Stimulated activated CD8-positive, alpha-beta memory T cell treated with anti-CD3 and anti-CD28 coated beads, Interleukin-12 subunit alpha, Interleukin-12 subunit beta, amount 100 ng/mL, for 4 hours (primary cell): ENCODE measurements around the gene TK1.
"Not testable (repeated sequence)": the region's sequence is repeated elsewhere in the genome, so short reads cannot be mapped to it uniquely, and the experiment has no call there.

ENCODE experiments used
- DNase-seq: peaks from one replicate; pipeline ENCODE4 v3.0.0-alpha.2; 2020; ENCODE audit warnings: low read depth

Gene TK1

DNA sequence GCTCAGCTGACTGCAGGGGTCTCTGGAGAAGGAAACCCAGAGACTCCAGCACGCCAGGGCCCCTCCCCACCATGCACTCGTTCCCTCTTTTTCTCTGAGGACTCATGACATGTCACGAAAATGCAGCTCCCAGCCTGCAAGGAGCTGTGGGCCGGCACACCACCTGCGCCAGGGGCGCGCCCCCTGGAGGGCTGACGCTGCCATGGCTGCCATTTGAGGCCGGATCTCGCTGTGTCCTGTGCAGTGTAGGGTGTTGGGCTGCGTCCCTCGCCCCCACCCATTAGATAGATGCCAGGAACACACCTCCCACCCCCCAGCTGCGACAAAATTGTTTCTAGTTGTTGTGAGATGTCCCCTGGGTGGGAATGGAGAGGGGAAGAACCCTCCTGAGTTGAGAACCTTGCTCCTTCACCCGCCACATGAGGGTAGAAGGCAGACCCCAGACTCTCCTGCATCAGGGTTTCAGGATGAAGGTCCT, 10.3 kb downstream of the TK1 start:
- DNase-seq: peak; percentile 58

DNA sequence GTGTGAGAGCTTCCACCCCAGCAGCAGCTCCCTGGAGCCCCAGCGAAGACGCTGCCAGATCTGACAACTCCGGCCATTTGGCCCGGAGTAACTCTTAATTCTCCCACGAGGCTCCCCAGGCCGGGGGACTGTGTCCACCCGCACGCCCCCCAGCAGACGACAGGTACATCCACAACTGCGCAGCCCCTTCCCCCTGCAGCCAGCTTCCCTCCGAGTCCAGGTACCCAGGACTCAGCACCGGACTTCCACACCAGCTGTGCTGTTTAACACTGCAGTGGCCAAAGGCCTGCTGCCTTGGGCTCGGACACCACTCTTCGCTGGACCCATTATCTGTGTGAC, 11.2 kb downstream of the TK1 start:
- no peak for DNase-seq

DNA sequence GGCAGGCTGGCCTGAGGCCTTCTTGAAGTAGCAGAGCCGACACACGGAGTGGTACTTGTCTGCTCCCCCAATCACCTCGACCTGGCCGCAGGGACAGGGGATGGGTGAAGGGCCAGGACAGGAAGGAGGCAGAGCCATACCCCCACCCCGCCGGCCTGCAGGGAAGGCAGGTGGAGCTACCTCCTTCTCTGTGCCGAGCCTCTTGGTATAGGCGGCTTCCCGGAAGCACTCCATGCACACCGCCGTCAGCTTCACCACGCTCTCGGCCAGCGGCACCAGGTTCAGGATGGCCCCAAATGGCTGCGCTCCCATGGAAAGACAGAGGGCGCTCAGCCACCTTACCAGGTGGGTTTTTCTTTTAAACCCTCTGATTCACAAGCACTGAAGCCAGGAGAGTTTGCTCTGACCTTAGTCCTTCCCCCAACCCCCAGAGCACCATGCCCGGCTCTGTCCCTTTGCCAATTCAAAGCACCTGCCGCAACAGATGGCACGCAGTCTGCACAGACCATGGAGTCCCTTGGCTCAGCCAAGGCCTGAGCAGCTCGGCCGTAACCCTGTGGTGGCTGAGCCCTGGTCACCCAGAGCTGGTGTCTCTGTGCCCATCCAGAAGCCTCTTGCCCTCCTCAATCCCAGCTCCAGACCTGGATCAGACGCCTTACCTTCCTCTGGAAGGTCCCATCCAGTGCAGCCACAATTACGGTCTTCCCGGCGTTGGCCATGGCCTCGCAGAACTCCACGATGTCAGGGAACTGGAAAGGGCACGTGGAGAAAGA, 11.8 kb downstream of the TK1 start:
- no peak for DNase-seq

DNA sequence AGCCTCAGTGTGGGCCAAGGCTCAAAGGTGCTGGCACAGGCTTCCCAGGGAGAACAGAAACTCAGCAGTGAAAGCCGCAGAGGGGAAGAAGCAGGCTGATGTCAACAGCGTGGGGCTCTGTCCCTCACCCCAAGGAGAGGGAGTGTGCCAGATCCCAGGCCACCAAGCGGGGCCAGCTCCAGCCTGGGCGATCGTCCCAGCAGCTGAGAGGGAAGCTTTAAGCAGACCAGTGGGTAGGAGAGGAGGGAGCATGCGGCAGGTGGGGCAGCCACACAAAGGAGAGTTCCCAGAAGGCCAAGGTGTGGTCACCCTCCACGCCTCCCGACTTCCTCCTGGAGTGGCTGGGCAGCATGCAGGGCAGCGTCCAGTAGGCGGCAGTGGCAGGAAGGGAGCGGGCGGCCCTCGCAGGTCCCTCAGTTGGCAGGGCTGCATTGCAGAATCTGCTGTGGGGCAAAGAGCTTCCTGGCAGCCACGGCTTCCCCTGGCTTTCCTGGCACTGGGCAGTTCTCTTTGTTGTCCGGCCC, 12.4 kb downstream of the TK1 start:
- DNase-seq: no peak

DNA sequence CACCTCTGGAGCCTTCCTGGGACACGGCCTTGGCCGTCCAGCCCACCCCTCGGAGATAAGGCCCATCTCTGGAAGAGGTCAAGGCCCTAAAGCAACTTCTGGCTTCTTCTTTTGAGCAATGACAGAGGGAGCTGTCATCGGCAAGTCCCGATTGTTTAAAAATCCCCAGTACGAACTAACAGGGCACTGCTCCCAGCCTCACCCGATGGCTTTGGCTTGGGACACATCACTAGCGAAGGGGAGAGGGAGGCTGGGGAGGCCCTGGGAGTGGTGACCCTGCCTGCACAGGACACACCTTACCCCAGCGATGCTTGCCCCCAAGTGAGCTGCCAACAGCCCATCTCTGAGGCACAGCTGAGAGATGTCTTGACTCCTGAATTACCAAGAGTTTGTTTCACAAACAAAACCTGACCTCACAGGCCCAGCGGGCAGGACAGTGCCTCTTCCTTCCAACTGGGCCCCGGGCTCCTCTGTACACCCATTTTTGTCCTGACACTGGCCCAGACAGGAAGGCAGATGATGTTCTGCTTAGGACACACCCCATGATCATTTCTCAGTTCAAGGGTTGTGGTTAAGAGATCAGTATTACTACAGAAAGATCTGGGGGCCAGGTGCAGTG, 13.6 kb downstream of the TK1 start:
- DNase-seq: no peak

DNA sequence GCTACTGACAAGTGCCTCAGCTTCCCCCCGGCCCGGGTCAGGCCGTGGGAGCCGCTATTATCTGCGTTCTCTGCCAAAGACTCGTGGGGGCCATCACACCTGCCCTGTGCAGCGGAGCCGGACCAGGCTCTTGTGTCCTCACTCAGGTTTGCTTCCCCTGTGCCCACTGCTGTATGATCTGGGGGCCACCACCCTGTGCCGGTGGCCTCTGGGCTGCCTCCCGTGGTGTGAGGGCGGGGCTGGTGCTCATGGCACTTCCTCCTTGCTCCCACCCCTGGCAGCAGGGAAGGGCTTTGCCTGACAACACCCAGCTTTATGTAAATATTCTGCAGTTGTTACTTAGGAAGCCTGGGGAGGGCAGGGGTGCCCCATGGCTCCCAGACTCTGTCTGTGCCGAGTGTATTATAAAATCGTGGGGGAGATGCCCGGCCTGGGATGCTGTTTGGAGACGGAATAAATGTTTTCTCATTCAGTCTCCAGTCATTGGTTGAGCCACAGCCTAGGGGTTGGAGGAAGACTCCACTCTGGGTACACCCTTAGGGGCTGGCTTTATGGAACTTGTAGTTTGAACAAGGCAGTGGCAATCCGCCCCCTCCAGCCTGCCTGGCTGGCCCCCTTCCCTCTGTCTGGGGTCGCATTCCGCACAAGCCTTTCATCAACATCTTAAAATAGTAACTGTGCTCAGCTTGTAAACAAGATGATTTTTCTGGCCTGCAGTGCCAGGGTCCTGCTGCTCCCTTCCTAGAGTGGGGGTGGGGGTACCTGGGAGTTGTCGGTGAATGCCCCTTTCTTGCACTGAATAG, 14.4 kb downstream of the TK1 start:
- no peak for DNase-seq

DNA sequence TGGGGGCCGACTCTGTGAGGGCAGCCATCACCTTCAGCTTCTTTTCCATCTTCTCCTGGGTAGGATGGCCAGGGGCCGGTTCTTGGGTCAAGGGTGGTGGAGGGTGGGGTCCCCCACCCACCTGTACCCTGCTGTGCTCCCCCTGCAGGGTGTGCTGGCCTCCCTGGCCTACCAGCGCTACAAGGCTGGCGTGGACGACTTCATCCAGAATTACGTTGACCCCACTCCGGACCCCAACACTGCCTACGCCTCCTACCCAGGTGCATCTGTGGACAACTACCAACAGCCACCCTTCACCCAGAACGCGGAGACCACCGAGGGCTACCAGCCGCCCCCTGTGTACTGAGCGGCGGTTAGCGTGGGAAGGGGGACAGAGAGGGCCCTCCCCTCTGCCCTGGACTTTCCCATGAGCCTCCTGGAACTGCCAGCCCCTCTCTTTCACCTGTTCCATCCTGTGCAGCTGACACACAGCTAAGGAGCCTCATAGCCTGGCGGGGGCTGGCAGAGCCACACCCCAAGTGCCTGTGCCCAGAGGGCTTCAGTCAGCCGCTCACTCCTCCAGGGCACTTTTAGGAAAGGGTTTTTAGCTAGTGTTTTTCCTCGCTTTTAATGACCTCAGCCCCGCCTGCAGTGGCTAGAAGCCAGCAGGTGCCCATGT, 15.1 kb downstream of the TK1 start:
- DNase-seq: not testable (repeated sequence)

DNA sequence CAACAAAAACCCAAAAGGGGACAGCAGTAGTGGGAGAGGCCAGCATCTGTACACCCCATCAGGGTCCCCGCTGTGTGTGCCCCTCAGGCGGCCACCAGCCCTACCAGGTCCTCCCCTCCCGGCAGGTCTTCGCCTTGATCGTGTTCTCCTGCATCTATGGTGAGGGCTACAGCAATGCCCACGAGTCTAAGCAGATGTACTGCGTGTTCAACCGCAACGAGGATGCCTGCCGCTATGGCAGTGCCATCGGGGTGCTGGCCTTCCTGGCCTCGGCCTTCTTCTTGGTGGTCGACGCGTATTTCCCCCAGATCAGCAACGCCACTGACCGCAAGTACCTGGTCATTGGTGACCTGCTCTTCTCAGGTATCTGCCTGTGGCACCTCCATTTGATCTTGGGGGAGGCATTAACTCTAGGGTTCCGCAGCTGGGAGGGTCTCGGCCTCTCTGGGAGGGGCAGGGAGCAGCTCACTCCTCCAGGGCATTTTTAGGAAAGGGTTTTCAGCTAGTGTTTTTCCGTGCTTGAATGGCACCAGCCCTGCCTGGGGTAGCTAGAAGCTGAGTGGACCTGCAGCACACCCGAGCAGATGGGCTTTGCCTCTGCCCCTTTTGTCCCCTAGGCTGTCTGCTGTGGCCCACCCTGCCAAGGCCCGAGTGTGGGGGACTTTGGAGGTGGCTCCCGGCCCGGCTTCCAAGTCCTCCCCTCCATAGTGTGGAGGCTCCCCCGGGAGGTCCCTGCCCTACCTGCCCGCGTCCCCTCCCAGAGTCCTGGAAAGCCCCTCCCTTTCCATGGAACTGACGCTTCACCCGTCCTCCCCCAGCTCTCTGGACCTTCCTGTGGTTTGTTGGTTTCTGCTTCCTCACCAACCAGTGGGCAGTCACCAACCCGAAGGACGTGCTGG, 15.9 kb downstream of the TK1 start:
- DNase-seq: no peak

DNA sequence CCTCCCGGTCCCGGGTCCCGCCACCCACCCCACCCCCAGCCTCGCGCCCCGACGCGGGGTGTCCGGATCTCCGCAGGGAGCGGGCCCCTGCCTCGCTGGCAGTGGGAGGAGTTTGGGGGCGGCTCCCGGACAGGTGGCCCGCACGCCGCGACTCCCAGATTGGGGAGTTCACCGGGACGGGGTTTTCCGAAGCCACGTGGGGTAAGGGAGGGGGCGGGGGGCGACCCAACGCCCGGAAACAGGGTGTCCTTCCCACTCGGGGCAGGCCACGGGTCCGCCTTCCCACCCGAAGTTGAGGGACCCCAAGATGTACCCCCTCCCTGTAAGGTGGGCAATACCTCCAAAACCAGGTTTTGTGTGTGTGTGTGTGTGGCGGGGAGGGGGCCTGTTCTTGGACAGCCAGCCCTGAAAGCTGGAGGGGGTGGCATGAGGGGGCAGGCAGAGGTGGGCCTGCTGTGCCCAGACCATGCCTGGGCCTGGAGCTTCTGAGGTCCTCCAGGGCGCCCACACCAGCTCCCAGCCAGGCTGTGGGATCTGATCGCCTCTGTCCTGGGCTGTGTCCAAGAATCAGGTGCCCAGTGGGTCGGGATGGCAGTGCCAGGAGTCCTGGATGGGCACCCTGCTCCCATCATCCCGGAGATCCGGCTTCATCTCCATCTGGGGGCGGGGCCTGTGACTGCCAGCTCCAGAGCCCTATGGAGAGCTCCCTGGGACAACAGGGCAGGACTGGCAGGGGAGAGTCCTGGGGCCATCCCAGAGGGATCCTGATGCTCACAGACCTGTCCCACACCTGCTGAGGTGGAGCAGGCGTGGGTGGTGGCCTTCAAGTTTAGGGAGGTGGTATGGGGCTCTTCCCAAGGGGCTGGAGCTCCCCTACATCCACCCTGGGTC, 17.7 kb downstream of the TK1 start:
- peak; percentile 45 for DNase-seq

DNA sequence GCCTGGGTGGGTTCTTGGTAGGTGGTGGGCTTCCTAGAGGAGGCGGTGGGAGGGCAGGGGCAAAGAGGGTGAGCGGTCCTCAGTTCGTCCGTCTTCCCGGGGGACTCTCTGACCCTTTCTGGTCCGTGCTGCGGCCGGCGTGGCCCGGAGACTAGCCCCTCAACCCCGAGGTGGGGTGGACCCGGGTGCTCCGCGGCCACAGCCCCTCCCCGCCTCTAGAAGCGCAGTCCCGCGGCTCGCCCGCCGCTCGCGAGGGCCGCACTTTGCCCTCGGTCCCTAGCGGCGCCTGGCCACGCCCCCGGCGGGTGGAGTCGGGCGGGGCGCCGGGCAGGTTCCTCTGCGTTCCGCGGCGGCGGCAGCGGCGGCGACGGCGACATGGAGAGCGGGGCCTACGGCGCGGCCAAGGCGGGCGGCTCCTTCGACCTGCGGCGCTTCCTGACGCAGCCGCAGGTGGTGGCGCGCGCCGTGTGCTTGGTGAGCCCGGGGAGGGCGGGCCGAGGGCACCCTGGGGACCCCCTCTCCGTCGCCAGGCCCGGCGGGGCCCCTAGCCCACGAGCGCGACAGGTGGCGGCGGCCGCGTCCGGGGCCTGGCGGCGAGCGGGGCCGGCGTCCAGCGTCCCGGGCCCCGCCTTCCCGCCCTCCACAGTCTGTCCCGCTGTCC, 18.5 kb downstream of the TK1 start, which contains the start of gene SYNGR2:
Gene SYNGR2 (plus strand): TSS at position 340 of the 661 bp plus-strand sequence. CDS start 36 bp downstream, at position 376.
- peak; percentile 75 for DNase-seq

DNA sequence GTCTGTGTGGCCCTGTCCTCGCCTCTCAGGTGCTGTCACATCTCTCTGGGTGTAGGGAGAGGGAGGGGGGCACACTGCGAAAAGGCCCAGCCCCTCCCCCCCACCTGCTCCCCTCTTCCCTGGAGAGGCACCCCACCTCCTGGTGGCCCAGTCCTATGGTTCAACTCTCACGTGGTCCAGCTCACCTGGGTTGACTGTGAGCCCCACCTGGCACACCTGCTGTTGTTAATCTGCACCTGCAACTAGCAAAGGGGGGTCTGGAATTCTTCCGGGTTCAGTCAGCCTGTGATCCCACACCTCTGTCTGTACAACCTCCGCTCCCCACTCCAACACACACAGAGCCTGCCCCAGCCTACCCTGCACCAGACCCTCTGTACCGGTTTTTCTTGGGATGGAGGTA, 20.4 kb downstream of the TK1 start:
- DNase-seq: no peak

DNA sequence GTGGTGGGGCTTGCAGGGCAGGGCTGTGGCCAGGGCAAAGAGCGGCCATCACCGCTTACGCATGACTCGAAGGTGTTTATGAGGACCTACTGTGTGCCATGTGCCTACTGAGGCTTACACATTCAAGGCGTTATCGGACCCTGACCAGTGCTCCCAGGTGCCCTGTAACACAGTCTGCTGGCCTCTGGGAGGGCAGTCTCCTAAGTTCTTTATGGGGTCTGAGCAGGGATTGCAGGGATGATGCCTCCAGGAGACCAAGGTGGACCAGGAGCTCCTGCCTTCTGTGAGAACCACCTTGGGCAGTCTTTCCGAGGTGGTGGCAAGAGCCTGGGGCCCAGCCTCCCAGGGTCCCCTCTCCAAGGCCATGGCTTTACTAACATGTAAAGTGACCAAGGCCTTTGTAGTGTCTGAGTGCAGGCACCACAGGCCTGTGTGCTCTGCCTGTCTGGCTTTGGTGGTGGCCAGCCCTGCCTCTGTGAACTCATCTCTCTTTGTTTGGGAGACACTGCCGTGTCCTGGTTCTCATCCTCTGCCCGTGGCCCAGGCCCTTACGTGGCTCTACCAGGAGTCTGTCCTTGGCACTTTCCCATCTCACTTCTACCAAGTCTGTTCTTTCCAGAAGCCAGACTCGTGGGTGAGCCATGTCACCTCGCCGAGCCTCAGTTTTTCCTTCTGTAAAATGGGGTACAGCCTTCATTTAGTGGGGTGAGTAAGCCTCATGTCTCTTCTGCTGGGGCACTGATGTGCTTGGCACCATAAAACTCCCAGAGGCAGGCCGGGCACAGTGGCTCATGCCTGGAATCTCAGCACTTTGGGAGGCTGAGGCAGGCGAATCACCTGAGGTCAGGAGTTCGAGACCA, 21.9 kb downstream of the TK1 start:
- DNase-seq: no peak

DNA sequence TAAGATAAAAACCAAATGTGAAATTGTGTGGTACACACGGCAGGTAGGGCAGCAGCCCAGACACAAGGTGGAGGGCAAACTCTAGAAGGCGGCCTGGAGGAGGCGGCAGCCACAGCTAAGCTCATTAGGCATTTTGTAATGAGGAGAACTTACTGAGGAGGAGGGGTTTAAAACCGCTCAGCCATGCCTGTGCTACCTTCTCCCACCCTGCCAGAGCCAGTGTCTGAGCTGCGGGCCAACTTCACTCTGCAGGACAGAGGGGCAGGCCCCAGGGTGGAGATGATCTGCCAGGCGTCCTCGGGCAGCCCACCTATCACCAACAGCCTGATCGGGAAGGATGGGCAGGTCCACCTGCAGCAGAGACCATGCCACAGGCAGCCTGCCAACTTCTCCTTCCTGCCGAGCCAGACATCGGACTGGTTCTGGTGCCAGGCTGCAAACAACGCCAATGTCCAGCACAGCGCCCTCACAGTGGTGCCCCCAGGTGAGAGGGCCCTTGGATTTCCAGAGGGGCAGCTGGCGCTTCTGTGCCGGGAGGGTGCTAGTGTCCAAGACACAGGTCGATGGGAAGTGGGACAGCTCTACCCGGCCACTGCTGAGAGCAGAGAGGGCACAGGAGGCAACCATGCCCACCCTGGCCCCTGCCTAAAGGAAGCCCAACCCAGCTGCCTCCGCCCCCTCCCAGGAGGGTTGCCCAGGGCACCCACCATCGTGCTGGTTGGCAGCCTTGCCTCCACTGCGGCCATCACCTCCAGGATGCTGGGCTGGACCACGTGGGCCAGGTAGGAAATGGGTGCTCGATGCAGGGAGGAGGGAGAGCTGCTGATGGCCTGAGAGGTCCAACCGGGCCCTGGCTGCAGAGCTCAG, 22.7 kb downstream of the TK1 start:
- DNase-seq: no peak

DNA sequence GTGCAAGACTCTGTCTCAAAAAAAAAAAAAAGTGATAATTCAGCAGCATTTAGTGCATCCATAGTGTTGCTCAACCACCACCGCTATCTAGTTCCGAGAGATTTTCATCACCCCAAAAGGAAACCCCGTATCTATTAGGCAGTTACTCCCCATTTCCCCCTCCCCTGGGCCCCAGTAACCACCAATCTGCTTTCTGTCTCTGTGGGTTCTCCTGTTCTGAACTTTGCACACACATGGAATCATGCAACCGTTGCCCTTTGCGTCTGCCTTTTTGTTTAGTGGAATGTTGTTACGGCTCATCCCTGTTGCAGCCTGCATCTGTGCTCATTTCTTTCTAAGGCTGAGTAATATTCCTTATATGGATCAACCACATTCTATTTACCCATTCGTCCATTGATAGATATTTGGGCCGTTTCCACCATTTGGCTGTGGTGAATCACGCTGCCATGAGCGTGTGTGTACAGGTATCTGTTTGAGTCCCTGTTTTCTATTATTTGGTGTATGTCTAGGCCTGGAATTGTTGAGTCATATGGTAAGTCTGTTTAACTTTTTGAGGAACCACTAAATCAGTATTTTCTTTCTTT, 27.2 kb downstream of the TK1 start:
- no peak for DNase-seq

DNA sequence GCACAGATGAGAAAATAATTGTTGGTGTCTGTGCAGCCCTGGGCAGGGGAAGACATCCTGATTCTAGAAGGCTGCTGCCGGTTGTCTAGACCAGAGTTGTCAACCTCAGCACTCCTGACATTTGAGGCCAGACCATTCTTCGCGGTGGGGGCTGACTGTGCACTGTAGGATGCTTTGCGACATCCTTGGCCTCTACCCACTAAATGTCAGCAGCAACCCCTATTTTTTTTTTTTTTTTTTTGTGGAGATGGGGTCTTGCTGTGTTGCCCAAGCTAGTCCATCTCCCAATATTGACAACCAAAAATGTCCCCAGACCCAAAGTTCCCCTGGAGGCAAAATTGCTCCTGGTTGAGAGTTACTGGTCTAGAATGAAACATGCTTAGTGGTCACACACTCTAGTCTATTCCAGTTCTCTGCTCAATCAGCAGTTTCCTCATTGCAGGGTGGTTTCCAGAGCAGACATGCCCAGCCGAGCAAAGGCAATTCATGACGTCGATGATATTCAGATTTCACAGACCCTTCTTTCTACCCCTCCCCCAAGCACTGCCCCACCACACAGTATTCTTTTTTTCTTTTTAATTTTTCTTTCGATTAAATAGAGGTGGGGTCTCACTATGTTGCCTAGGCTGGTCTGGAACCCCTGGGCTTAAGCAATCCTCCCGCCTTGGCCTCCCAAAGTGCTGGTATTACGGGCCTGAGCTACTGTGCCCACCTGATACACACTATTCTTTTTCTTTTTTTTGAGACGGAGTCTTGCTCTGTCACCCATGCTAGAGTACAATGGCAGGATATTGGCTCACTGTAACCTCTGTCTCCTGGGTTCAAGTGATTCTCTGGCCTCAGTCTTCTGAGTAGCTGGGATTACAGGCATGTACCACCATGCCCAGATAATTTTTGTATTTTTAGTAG, 31.7 kb downstream of the TK1 start:
- no peak for DNase-seq

DNA sequence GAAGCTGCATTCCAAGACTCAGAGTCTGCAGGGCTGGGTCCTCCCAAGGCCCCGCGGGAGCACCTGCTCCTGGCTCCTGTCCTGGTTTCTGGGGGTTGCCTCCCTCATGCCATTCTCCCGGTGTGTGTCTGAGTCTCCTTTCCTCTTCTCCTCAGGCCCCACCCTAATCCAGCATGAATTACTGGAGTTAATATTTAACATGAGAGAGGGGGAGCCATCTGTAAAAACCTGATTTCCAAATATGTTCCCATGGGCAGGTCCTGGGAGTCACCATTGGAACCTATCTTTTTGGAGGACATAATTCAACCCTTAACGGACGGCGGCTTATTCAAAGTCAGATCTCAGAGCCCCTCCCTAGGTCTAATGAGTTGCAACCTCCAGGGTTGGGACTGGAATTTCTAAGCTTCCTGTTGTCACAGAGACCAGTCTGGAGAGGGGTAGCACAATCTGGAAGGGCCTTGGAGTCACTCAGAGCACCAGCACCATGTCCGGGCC, 35.3 kb downstream of the TK1 start:
- DNase-seq: no peak
